Liver (tissue), 9 donors: ENCODE data around the gene SLC30A5. TPM values are rescaled to one million over a fixed set of nuclear protein-coding genes. Genes with fewer than 3 reads are reported as not detected.
"Not testable (repeated sequence)": the region's sequence is repeated elsewhere in the genome, so short reads cannot be mapped to it uniquely, and the experiment has no call there.

Experiments
- DNase-seq: peaks from one replicate; pipeline ENCODE4 v3.0.0-alpha.2; 2017; ENCODE audit warnings: low spot score
- H3K27ac ChIP-seq, 2 donors: one replicate each; pipeline ENCODE4 v1.7.0; 2013; ENCODE audit warnings: inconsistent platforms in 2 of 2, low read length in 2 of 2, control low read depth in 1 of 2, low read depth in 1 of 2, mild to moderate bottlenecking in 1 of 2
- H3K27me3 ChIP-seq, 4 donors: one replicate each; pipeline versions ENCODE4 v1.6.1 to v1.7.0; 2013; ENCODE audit warnings: low read length in 3 of 4, inconsistent platforms in 1 of 4, mild to moderate bottlenecking in 1 of 4, moderate library complexity in 1 of 4; ENCODE audit not compliant: control insufficient read depth in 4 of 4, insufficient read depth in 4 of 4
- H3K36me3 ChIP-seq, 4 donors: one replicate each; pipeline versions ENCODE4 v1.6.1 to v1.7.0; 2013; ENCODE audit warnings: low read length in 3 of 4, mild to moderate bottlenecking in 3 of 4, low read depth in 1 of 4, moderate library complexity in 1 of 4; ENCODE audit not compliant: control insufficient read depth in 4 of 4, insufficient read depth in 3 of 4
- H3K4me1 ChIP-seq, 4 donors: one replicate each; pipeline versions ENCODE4 v1.6.1 to v1.7.0; 2013; ENCODE audit warnings: low read length in 3 of 4, mild to moderate bottlenecking in 3 of 4, moderate library complexity in 1 of 4; ENCODE audit not compliant: control insufficient read depth in 4 of 4, insufficient read depth in 4 of 4
- H3K4me3 ChIP-seq, 3 donors: one replicate each; pipeline versions ENCODE4 v1.6.1 to v1.7.0; 2013; ENCODE audit warnings: low read length in 3 of 3, control low read depth in 1 of 3, low read depth in 1 of 3, mild to moderate bottlenecking in 1 of 3
- H3K9ac ChIP-seq, 2 donors: one replicate each; pipeline ENCODE4 v1.7.0; 2013; ENCODE audit warnings: low read length in 2 of 2, mild to moderate bottlenecking in 2 of 2, moderate library complexity in 2 of 2, control low read depth in 1 of 2, low read depth in 1 of 2
- H3K9me3 ChIP-seq, 4 donors: one replicate each; pipeline versions ENCODE4 v1.6.1 to v1.7.0; 2013; ENCODE audit warnings: low read length in 3 of 4; ENCODE audit not compliant: control insufficient read depth in 4 of 4
- ATF3 ChIP-seq: IDR thresholded peaks from 2 replicates; pipeline ENCODE4 v1.6.1; 2016; ENCODE audit warnings: antibody characterized with exemption
- CTCF ChIP-seq: fragments of 150-350 bp; IDR thresholded peaks from 2 replicates; pipeline ENCODE4 v1.5.1; 2017; ENCODE audit warnings: improper control_type of control experiment, low read depth, low read length; ENCODE audit not compliant: missing input control
- EGR1 ChIP-seq, 2 donors: IDR thresholded peaks; 2 replicates each; pipeline ENCODE4 v1.6.1; 2016 to 2018; ENCODE audit warnings: antibody characterized with exemption in 2 of 2, low read depth in 2 of 2
- FOXA1 ChIP-seq: IDR thresholded peaks from 2 replicates; pipeline ENCODE4 v1.6.1; 2016; ENCODE audit warnings: antibody characterized with exemption
- FOXA2 ChIP-seq: IDR thresholded peaks from 2 replicates; pipeline ENCODE4 v1.6.1; 2016; ENCODE audit warnings: antibody characterized with exemption
- GABPA ChIP-seq, 2 donors: IDR thresholded peaks in 1 of 2; conservative IDR thresholded peaks in 1 of 2; 2 replicates each; pipeline ENCODE4 v1.6.1; 2016; ENCODE audit warnings: antibody characterized with exemption in 2 of 2, mild to moderate bottlenecking in 1 of 2, moderate library complexity in 1 of 2
- HNF4A ChIP-seq, 2 donors: conservative IDR thresholded peaks; 2 replicates each; pipeline ENCODE4 v1.6.1; 2016; ENCODE audit warnings: antibody characterized with exemption in 2 of 2, mild to moderate bottlenecking in 2 of 2
- HNF4G ChIP-seq: IDR thresholded peaks from 2 replicates; pipeline ENCODE4 v1.6.1; 2016; ENCODE audit warnings: antibody characterized with exemption
- JUND ChIP-seq, 2 donors: IDR thresholded peaks; 2 replicates each; pipeline ENCODE4 v1.6.1; 2016; ENCODE audit warnings: antibody characterized with exemption in 2 of 2
- MAX ChIP-seq: IDR thresholded peaks from 2 replicates; pipeline ENCODE4 v1.6.1; 2016; ENCODE audit warnings: antibody characterized with exemption
- NR2F2 ChIP-seq: IDR thresholded peaks from 2 replicates; pipeline ENCODE4 v1.6.1; 2016; ENCODE audit warnings: antibody characterized with exemption
- RAD21 ChIP-seq, 2 donors: IDR thresholded peaks; 2 replicates each; pipeline ENCODE4 v1.6.1; 2016; ENCODE audit warnings: antibody characterized with exemption in 2 of 2, mild to moderate bottlenecking in 2 of 2
- REST ChIP-seq: IDR thresholded peaks from 2 replicates; pipeline ENCODE4 v1.6.1; 2016; ENCODE audit warnings: antibody characterized with exemption, mild to moderate bottlenecking
- RXRA ChIP-seq, 2 donors: IDR thresholded peaks; 2 replicates each; pipeline ENCODE4 v1.6.1; 2017 to 2018; ENCODE audit warnings: antibody characterized with exemption in 2 of 2, mild to moderate bottlenecking in 1 of 2
- SP1 ChIP-seq: IDR thresholded peaks from 2 replicates; pipeline ENCODE4 v1.6.1; 2018; ENCODE audit warnings: antibody characterized with exemption, mild to moderate bottlenecking
- TAF1 ChIP-seq: conservative IDR thresholded peaks from 2 replicates; pipeline ENCODE4 v1.6.1; 2016; ENCODE audit warnings: antibody characterized with exemption, mild to moderate bottlenecking
- YY1 ChIP-seq: IDR thresholded peaks from 2 replicates; pipeline ENCODE4 v1.6.1; 2016; ENCODE audit warnings: antibody characterized with exemption, mild to moderate bottlenecking
- ZBTB33 ChIP-seq: IDR thresholded peaks from 2 replicates; pipeline ENCODE4 v1.6.1; 2016; ENCODE audit warnings: antibody characterized with exemption
- WGBS: extraction: QIAGEN DNeasy Blood & Tissue Kit; methylation state at CpG from one replicate; pipeline ENCODE4 v1.1.7; 2013; 5-methylcytosine and 5-hydroxymethylcytosine counted together
- polyA plus RNA-seq, 2 donors: library from polyadenylated mRNA; stranded (reverse) in 1 of 2; unstranded in 1 of 2; fragments of 200-250 nt in 1 of 2; fragments of >200 nt in 1 of 2; fragmentation: Nextera tagmentation in 1 of 2; extraction: Ambion mirVana in 1 of 2; gene quantifications; one replicate each; pipeline versions ENCODE4 v1.2.1 to v1.2.3, GENCODE V29; 2013 to 2015
- total RNA-seq, 2 donors: library from RNA; depleted of rRNA; stranded (reverse); fragments of >200 nt; gene quantifications; one replicate each; pipeline ENCODE4 v1.2.3, GENCODE V29; 2014
- donor health status: healthy.
- donor health status: healthy.
- donor health status: healthy.
- donor health status: healthy.
- donor health status: healthy.

The SLC30A5 gene
- total and polyA plus RNA-seq, 4 donors: 15.5 to 37.8 (median 26.2) TPM

GRCh38 chr5:69136293-69136692 lies 42.5 kb downstream of the SLC30A5 start:
- Histone ChIP-seq H3K36me3 (peaks cover 0 to 6% (median 2%) of the 10 kb centered on the region in 4 donors), H3K4me3 (no peak overlapping the region), H3K27ac (no peak overlapping the region), H3K9ac (no peak overlapping the region), H3K9me3 (peaks cover 0 to 5% (median under 1%) of the 10 kb centered on the region in 4 donors), H3K27me3 (no peaks in the 10 kb centered on the region), H3K4me1 (no peaks in the 10 kb centered on the region)
- TF ChIP-seq HNF4G (no peak), GABPA (IDR thresholded peaks at IDR 0.05 in 1 of 2, conservative IDR thresholded peaks at IDR 0.05 in 1 of 2) (no peak), RAD21 (IDR thresholded peaks at IDR 0.05) (no peak), SP1 (no peak), YY1 (no peak), RXRA (IDR thresholded peaks at IDR 0.05) (no peak), MAX (no peak), EGR1 (IDR thresholded peaks at IDR 0.05; ENCODE audit: low read depth in 2 of 2) (no peak), JUND (IDR thresholded peaks at IDR 0.05) (no peak), FOXA1 (no peak), ATF3 (no peak)
- 95% methylated on average over 3 of the region's 3 CpGs for WGBS
- DNase-seq: no peak

GRCh38 chr5:69137208-69137607 lies 43.4 kb downstream of the SLC30A5 start:
- H3K4me3 ChIP-seq, H3K9me3 ChIP-seq, H3K27me3 ChIP-seq, H3K36me3 ChIP-seq, H3K27ac ChIP-seq, H3K9ac ChIP-seq, H3K4me1 ChIP-seq, DNase-seq: not testable (repeated sequence)
- WGBS: 96% methylated on average over 1 of the region's 1 CpG

- 98% methylated on average over 5 of the region's 5 CpGs for WGBS
- no peak for DNase-seq
- no peak for TF ChIP-seq ATF3
- no peak for TF ChIP-seq RXRA (IDR thresholded peaks at IDR 0.05)
- no peak for TF ChIP-seq RAD21 (IDR thresholded peaks at IDR 0.05)
- no peak for TF ChIP-seq TAF1
- TF ChIP-seq SP1: no peak
- no peak for TF ChIP-seq HNF4G
- no peak for TF ChIP-seq HNF4A (conservative IDR thresholded peaks at IDR 0.05)
- TF ChIP-seq FOXA2: no peak
- no peak for TF ChIP-seq GABPA (IDR thresholded peaks at IDR 0.05 in 1 of 2, conservative IDR thresholded peaks at IDR 0.05 in 1 of 2)
- TF ChIP-seq REST: no peak
- no peak for TF ChIP-seq MAX
- TF ChIP-seq ZBTB33: no peak
- TF ChIP-seq JUND (IDR thresholded peaks at IDR 0.05): no peak
- no peak for TF ChIP-seq NR2F2
- TF ChIP-seq CTCF: no peak
- no peak for TF ChIP-seq YY1
- H3K36me3 ChIP-seq: peaks cover 0 to 4% (median 2%) of the 10 kb centered on the region in 4 donors
- peaks cover 0 to 5% (median under 1%) of the 10 kb centered on the region in 4 donors for H3K9me3 ChIP-seq
- H3K27ac ChIP-seq: no peak overlapping the region
- H3K4me3 ChIP-seq: no peak overlapping the region
- H3K9ac ChIP-seq: no peak overlapping the region
- no peaks in the 10 kb centered on the region for H3K27me3 ChIP-seq
- H3K4me1 ChIP-seq: no peaks in the 10 kb centered on the region
These were observed 44.0 kb downstream of the SLC30A5 start for GRCh38 chr5:69137807-69138206.
